Measurements from ENCODE around the gene PDZRN3. TPM values are rescaled to one million over a fixed set of nuclear protein-coding genes. Genes with fewer than 3 reads are reported as not detected.

Gene PDZRN3
- total RNA-seq, 1 donor from 2014 or later, result 28.7 TPM

- Mint-ChIP-seq H3K4me3 (ENCODE audit: low read depth) (no peak overlapping the region), H3K27me3 (no peaks in the 10 kb centered on the region), H3K4me1 (ENCODE audit: low read depth) (peaks cover 34% of the 10 kb centered on the region), H3K36me3 (ENCODE audit: insufficient read depth) (no peaks in the 10 kb centered on the region), H3K27ac (no peak overlapping the region), H3K9me3 (ENCODE audit: low read depth) (no peaks in the 10 kb centered on the region)
- no peak for DNase-seq (ENCODE audit: low spot score, unreplicated experiment)
- no peak for TF ChIP-seq CTCF (IDR thresholded peaks at IDR 0.05; ENCODE audit: unreplicated experiment)
These were observed 60.7 kb downstream of the PDZRN3 start for GRCh38 chr3:73563896-73564582.

DNA sequence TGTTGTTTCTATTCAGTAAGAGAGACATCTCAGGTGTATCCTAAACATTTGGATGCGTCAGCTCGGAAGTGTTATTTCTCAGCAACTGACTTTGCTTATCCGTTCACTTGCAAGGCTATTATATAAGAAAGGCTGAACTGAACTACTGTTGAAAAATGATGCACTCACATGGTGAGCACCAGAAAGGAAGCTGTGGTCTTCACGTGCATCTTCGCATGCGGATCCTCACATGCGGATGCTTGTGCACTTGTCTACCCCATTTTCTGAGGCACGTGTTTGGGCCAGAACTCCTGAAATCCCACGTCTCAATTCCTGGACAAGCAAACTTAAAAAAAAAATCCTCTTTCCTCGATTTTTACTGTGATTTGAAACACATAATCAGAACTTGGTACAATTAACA, 63.2 kb downstream of the PDZRN3 start:
- Mint-ChIP-seq H3K36me3 (ENCODE audit: insufficient read depth) (no peaks in the 10 kb centered on the region), H3K27me3 (no peaks in the 10 kb centered on the region), H3K9me3 (ENCODE audit: low read depth) (no peaks in the 10 kb centered on the region), H3K4me3 (ENCODE audit: low read depth) (no peak overlapping the region), H3K4me1 (ENCODE audit: low read depth) (peaks cover 39% of the 10 kb centered on the region), H3K27ac (no peak overlapping the region)
- no peak for TF ChIP-seq CTCF (IDR thresholded peaks at IDR 0.05; ENCODE audit: unreplicated experiment)
- no peak for DNase-seq (ENCODE audit: low spot score, unreplicated experiment)

DNA sequence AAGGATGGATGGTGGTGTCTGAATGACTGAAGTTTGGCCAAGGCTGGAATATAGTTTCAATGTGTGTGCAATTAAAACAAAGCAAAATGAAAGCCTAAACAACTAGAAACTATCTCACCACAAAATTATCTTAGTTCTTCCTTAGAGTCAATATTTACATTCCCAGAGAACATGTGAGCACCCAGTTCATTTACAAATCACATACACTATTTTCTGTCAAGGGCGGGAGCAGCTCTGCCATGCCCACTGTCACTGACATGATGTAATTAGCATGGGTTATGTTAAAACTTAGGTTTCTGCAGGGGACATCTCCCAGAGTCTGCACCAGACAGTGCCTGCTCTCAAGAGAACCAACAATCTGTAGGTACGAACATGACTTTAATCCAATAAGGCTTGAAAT, 65.0 kb downstream of the PDZRN3 start:
- no peak overlapping the region for H3K4me3 Mint-ChIP-seq (ENCODE audit: low read depth)
- TF ChIP-seq CTCF (IDR thresholded peaks at IDR 0.05; ENCODE audit: unreplicated experiment), result no peak
- peaks cover 44% of the 10 kb centered on the region for H3K4me1 Mint-ChIP-seq (ENCODE audit: low read depth)

GRCh38 chr3:73558727-73559075, 66.0 kb downstream of the PDZRN3 start:
- TF ChIP-seq CTCF (IDR thresholded peaks at IDR 0.05; ENCODE audit: unreplicated experiment), result no peak
- H3K4me3 Mint-ChIP-seq (ENCODE audit: low read depth), result no peak overlapping the region
- H3K36me3 Mint-ChIP-seq (ENCODE audit: insufficient read depth), result no peaks in the 10 kb centered on the region
- H3K9me3 Mint-ChIP-seq (ENCODE audit: low read depth), result no peaks in the 10 kb centered on the region
- peak overlapping the region; percentile 12 for H3K27ac Mint-ChIP-seq
- DNase-seq (ENCODE audit: low spot score, unreplicated experiment), result no peak
- peaks cover 39% of the 10 kb centered on the region for H3K4me1 Mint-ChIP-seq (ENCODE audit: low read depth)
- no peaks in the 10 kb centered on the region for H3K27me3 Mint-ChIP-seq

More for the DNA sequence above, 65.0 kb downstream of the PDZRN3 start:
- no peak for DNase-seq (ENCODE audit: low spot score, unreplicated experiment)
- no peaks in the 10 kb centered on the region for H3K9me3 Mint-ChIP-seq (ENCODE audit: low read depth)
- H3K36me3 Mint-ChIP-seq (ENCODE audit: insufficient read depth), result no peaks in the 10 kb centered on the region
- no peaks in the 10 kb centered on the region for H3K27me3 Mint-ChIP-seq
- H3K27ac Mint-ChIP-seq, result no peak overlapping the region

GRCh38 chr3:73557986-73558726, 66.6 kb downstream of the PDZRN3 start:
- Mint-ChIP-seq H3K9me3 (ENCODE audit: low read depth) (no peaks in the 10 kb centered on the region), H3K4me1 (ENCODE audit: low read depth) (peaks cover 39% of the 10 kb centered on the region), H3K36me3 (ENCODE audit: insufficient read depth) (no peaks in the 10 kb centered on the region), H3K27me3 (no peaks in the 10 kb centered on the region), H3K4me3 (ENCODE audit: low read depth) (no peak overlapping the region), H3K27ac (no peak overlapping the region)
- DNase-seq (ENCODE audit: low spot score, unreplicated experiment), result no peak
- no peak for TF ChIP-seq CTCF (IDR thresholded peaks at IDR 0.05; ENCODE audit: unreplicated experiment)

Data from progenitor cell of endocrine pancreas (in vitro differentiated cells).